ENCODE data around the gene CELF6. TPM values are rescaled to one million over a fixed set of nuclear protein-coding genes. Genes with fewer than 3 reads are reported as not detected.

Gene CELF6
- total RNA-seq, 1 donor = 0.84 TPM

Other genes with a start within 250 kb of the CELF6 start
- gene MYO9A, start 202.0 kb downstream of the CELF6 start, total RNA-seq = 25.3 TPM
- gene SENP8, start 201.8 kb downstream of the CELF6 start, total RNA-seq = 0.21 TPM
- not detected for gene GRAMD2A, start 122.4 kb downstream of the CELF6 start, total RNA-seq
- 470 TPM for gene PKM, start 89.0 kb downstream of the CELF6 start, total RNA-seq
- gene PARP6, start 47.6 kb downstream of the CELF6 start, total RNA-seq = 65.4 TPM
- gene HEXA, start 55.9 kb upstream of the CELF6 start, total RNA-seq = 70.2 TPM
- not detected for gene TMEM202, start 78.1 kb upstream of the CELF6 start, total RNA-seq
- gene ARIH1, start 154.2 kb upstream of the CELF6 start, total RNA-seq = 106 TPM

Data from mononuclear cell (primary cell).